ENCODE measurements around the gene EIF5AL1. TPM values are rescaled to one million over a fixed set of nuclear protein-coding genes. Genes with fewer than 3 reads are reported as not detected.
"Not testable (repeated sequence)": the region's sequence is repeated elsewhere in the genome, so short reads cannot be mapped to it uniquely, and the experiment has no call there.

The EIF5AL1 gene
- polyA plus RNA-seq, 1 donor: 0.49 TPM

DNA sequence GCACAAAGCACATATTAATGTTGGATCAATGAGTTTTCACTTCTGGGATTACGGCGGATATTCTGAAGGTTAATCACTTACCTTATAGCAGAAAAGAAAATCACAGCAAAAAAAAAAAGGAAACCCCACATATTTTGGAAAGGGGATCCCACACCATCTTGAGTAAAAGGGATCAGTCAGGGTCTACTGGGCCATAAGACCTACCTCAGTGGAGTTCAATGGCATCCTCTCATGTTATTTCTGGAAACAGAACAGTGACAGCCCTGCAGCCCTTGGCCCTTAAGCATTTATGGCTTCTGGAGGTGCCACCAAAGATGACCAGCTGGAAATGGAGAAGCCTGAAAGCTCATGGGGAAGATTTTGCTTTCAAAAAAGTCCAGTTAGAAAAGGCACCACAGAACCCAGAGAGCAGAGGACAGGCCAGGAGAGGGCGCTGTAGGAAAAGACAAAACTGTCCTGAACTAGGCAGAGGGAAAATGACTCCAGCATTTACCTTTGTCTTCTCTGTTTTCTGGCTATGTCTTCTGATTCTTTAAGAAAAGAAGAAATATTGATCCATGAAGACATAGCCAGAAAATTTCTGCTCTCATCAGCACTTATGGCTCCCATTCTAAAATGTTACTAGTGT lies 2.9 kb upstream of the EIF5AL1 start:
- not testable (repeated sequence) for DNase-seq (ENCODE audit: low read depth)

GRCh38 chr10:79509934-79510508 lies 2.3 kb upstream of the EIF5AL1 start:
- not testable (repeated sequence) for DNase-seq (ENCODE audit: low read depth)

GRCh38 chr10:79516532-79517205 lies 4.3 kb downstream of the EIF5AL1 start:
- DNase-seq (ENCODE audit: low read depth): not testable (repeated sequence)

DNA sequence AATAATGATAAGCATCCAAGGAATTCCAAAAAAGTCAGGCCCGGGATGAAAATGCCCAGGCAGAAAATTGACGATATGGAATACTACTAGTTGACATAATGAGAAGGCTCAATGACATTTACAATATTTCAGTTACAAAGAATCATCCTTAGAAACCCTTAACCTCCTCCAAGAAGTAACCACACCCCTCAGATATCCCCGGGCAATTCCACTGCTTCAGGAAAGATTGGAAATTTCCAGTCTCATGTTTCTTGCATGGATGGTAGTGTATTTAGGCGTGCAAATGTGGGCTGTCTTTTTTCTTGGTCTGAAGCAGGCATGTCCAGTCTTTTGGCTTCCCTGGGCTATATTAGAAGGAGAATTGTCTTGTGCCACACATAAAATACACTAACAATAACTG lies 5.2 kb downstream of the EIF5AL1 start:
- DNase-seq (ENCODE audit: low read depth): not testable (repeated sequence)

DNA sequence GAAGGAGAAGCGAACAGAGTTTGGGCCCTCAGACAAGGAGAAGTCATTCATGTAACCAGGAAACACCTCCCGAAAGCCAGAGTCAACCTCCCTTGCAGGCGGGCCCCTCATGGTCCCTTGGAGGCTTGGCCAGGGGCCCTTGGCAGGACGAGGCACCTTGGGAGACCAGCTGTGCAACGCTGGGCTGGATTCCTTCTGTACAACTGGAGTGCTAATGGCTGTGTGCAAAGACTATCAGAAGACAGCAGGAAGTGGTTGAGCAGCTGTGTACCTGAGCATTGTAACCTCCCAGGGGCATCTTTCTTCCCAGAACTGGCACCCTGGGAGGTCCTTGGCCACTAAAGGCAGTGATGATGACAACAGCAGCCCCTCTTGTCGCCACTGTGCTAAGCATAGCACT lies 9.4 kb downstream of the EIF5AL1 start:
- DNase-seq (ENCODE audit: low read depth): not testable (repeated sequence)

- not testable (repeated sequence) for DNase-seq (ENCODE audit: low read depth)
These were observed 10.1 kb downstream of the EIF5AL1 start for GRCh38 chr10:79522464-79522863.

GRCh38 chr10:79523157-79523853 lies 11.0 kb downstream of the EIF5AL1 start:
- DNase-seq (ENCODE audit: low read depth): not testable (repeated sequence)

DNA sequence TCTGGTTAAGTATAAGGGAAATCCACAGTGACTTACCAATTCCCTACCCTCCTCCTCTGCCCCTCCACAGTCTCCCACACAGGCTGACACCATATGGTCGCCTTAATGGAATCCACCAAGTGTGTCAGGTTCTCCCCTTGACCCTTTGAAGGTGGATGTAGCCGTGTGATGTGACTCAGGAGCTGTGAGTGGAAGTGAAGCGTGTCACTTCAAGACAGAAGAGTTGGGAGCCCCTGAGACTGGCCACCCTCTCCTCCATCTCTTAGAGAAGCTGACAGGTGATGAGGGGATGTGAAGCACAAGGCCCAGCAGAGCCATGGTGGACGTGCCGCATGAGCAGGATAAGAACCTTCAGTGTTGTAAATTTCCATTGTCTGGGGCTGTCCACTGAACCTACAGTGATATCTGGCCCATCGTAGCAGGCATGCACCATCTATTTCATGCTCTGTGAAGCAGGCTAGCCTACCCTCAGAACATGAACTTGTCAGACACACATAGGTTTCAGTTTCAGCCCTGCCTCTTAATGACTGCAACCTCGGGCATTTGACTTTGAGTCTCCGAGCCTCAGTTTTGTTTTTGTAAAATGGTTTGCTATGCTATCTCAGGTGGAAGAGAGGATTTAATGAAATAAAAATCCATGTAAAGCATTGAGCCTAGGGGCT lies 12.8 kb downstream of the EIF5AL1 start:
- DNase-seq (ENCODE audit: low read depth): not testable (repeated sequence)

GRCh38 chr10:79528261-79528660 lies 15.9 kb downstream of the EIF5AL1 start:
- DNase-seq (ENCODE audit: low read depth): not testable (repeated sequence)

- DNase-seq (ENCODE audit: low read depth): not testable (repeated sequence)
These were observed 21.0 kb downstream of the EIF5AL1 start for GRCh38 chr10:79533142-79533902.

- DNase-seq (ENCODE audit: low read depth): not testable (repeated sequence)
These were observed 21.5 kb downstream of the EIF5AL1 start for GRCh38 chr10:79533903-79534175.

- not testable (repeated sequence) for DNase-seq (ENCODE audit: low read depth)
These were observed 26.0 kb downstream of the EIF5AL1 start for GRCh38 chr10:79538311-79538710.

DNA sequence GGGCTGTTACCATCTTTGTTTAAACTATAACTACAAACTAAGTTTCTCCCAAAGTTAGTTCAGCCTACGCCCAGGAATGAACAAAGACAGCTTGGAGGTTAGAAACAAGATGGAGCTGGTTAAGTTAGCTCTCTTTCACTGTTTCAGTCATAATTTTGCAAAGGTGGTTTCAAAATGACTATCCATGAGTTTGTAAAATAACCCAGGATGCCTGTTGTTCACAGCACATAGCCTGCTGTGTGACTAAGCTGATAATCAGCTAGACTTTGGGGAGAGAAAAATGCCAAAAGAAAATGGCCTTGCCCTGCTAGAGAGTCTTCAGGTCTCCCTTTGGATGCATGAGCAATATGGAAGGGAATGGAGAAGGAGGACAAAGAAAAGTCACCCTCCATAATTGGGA lies 28.6 kb downstream of the EIF5AL1 start:
- not testable (repeated sequence) for DNase-seq (ENCODE audit: low read depth)

GRCh38 chr10:79542626-79543025 lies 30.3 kb downstream of the EIF5AL1 start:
- no peak for DNase-seq (ENCODE audit: low read depth)

- not testable (repeated sequence) for DNase-seq (ENCODE audit: low read depth)
These were observed 32.1 kb downstream of the EIF5AL1 start for GRCh38 chr10:79544408-79544807.

GRCh38 chr10:79544926-79545659 lies 32.8 kb downstream of the EIF5AL1 start:
- not testable (repeated sequence) for DNase-seq (ENCODE audit: low read depth)

DNA sequence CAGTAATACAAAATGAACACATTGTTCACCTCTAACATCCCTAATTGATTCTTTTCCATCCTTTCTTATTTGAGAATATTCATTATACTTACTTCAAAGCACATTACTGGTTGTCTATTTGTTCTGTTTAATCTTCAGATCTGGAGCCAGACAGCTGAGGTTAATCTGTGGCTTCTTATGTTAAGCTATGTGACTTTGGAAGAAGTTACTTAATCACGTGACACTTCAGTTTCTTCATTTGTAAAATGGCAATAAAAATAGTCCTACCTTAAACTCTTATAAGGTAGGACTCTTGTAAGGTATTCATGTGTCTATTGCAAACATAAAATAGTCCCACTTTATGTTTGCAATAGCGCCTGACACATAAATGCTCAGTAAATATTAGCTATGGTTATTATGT lies 34.8 kb downstream of the EIF5AL1 start:
- not testable (repeated sequence) for DNase-seq (ENCODE audit: low read depth)

- no peak for DNase-seq (ENCODE audit: low read depth)
These were observed 35.6 kb downstream of the EIF5AL1 start for GRCh38 chr10:79547973-79548372.

GRCh38 chr10:79552143-79552542 lies 39.8 kb downstream of the EIF5AL1 start:
- DNase-seq (ENCODE audit: low read depth): no peak
